ENCODE results near the gene CRMP1.

DNA sequence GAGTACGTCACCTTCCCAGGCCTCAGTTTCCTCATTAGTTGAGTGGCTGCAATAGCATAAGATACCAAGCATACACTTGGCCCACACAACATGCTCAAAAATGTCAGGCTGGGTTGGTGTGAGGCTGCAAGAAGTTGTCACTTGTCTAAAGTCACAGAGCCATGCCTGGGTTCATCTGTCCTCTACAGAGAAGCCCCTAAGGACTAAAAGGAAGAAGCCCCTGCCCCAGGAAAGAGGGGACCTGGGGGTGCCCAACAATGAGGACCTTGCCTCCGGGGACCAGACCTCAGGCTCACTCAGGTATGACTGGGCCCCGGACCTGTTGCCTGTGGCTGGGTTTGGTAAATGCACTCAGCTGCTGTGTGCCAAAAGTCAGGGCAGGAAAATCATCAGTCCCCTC is 82.7 kb downstream of the CRMP1 start:
- TF ChIP-seq, protein P1, sequence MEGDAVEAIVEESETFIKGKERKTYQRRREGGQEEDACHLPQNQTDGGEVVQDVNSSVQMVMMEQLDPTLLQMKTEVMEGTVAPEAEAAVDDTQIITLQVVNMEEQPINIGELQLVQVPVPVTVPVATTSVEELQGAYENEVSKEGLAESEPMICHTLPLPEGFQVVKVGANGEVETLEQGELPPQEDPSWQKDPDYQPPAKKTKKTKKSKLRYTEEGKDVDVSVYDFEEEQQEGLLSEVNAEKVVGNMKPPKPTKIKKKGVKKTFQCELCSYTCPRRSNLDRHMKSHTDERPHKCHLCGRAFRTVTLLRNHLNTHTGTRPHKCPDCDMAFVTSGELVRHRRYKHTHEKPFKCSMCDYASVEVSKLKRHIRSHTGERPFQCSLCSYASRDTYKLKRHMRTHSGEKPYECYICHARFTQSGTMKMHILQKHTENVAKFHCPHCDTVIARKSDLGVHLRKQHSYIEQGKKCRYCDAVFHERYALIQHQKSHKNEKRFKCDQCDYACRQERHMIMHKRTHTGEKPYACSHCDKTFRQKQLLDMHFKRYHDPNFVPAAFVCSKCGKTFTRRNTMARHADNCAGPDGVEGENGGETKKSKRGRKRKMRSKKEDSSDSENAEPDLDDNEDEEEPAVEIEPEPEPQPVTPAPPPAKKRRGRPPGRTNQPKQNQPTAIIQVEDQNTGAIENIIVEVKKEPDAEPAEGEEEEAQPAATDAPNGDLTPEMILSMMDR (conservative IDR thresholded peaks at IDR 0.05; ENCODE audit: low read length) = no peak
- TF ChIP-seq EZH2phosphoT487 (IDR thresholded peaks at IDR 0.05; ENCODE audit: borderline replicate concordance) = no peak

Measured in Loucy (cell line).